NCI-H460 (cell line): ENCODE measurements around the gene LKAAEAR1. TPM values are rescaled to one million over a fixed set of nuclear protein-coding genes. Genes with fewer than 3 reads are reported as not detected.

Experiments
- DNase-seq: peaks from one replicate; pipeline ENCODE4 v3.0.0-alpha.2; 2016; ENCODE audit warnings: low read depth; ENCODE audit errors: extremely low read depth
- total RNA-seq: library from RNA; depleted of rRNA; stranded (reverse); fragments of >200 nt; shearing (Covaris generic); gene quantifications from 2 replicates; pipeline ENCODE4 v1.2.3, GENCODE V29; 2014

LKAAEAR1 gene
- total RNA-seq, 1 experiment from 2014 or later = not detected

GRCh38 chr20:64080813-64081623, 3.2 kb downstream of the LKAAEAR1 start:
- no peak for DNase-seq

DNA sequence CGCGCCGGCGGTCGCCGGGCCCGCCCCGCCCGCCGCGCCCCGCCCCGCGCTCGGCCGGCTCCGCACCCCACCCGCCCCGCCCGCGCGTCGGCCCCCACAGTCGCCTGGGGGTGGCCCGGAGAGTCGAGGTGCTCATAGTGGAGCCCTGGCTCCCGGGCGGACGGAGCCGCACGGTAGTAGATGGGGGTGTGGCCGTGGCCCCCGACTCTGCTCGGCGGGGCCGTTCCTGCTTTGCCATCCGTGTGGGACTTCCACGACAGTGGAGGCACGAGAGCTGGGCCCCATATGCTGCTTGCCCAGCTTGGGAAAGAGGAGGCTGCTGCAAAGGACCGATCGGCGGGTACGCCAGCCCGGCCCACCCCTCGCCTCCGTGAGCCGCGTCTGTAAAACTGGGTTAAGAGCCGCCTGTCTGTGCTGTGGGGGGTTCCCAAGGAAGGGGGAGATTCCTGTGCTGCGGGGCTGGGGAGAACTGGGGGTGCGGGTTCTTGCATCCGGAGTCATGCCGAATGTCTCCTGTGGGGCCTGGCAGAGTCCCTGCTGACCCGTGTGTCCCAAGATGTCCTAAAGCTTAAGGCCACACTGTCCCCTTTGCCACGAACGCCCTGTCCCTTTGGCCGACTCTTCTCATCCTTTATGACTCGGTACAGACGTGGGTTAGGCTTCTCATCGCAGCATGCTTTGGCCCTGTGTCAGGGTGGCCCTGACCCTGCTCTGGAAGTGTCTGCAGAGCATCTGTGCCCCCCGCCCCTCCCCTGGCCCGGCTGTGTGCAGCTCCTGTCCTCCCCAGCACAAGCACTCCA, 4.0 kb downstream of the LKAAEAR1 start, which contains the start of gene OPRL1:
OPRL1 (plus strand) TSS at position 70 of the 800 bp plus-strand sequence. CDS start 12,639 bp downstream, outside the sequence.
- no peak for DNase-seq

- DNase-seq = peak; percentile 69
Observed at GRCh38 chr20:64079273-64080012, 4.8 kb downstream of the LKAAEAR1 start, which contains the start of gene RGS19. RGS19 (minus strand) TSS chr20:64079518; CDS start chr20:64076886, 2,632 bp downstream.

GRCh38 chr20:64078934-64079272, 5.3 kb downstream of the LKAAEAR1 start:
- DNase-seq = no peak

DNA sequence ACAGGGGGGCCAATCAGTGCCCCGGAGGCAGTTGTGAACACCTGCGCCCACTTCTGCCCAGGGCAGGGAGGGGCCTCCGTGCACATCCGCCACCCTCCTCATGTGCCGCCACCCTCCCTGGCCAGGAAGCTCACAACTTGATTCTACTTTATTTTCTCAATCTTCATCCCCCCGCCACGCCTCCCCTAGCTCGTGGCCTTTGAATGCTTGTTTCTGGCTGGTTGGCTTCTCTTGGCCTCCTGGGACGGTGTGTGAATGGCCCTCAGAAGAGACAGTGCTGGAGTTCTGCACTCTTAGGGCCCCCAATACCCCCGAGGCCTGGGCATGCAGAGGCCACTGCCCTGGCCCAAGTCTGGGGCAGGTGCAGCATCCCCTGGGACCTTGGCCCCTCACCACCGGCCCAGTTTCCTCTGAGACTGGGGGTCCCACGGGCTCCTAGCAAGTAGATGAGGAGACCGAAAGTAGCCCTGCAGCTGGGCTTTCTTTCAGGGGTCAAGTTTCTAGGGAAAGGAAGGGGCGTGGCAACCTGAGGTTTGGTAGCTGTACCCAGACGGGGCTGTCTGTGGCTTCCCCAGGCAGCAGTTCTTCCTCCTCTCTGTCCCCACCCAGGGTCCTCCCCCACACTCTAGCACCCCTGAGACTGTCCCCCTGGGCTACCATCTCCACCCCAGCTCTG, 6.2 kb downstream of the LKAAEAR1 start:
- DNase-seq = no peak

DNA sequence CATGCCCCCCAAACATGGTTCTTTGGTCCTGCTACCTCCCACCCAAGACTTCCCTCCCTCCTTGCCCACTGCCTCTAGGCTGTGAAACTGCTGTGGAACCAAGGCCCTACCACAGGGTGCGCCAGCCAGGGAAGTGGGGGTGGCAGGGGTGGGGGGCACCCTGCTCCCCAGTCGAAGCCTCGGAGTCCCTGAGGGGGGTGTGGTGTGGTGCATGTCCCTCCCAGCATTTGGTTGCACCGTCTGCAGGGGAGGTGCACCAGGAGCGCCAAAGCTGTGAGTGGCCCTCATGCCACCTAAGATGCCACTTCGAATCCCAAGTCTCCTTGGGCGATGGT, 6.7 kb downstream of the LKAAEAR1 start:
- DNase-seq = no peak

DNA sequence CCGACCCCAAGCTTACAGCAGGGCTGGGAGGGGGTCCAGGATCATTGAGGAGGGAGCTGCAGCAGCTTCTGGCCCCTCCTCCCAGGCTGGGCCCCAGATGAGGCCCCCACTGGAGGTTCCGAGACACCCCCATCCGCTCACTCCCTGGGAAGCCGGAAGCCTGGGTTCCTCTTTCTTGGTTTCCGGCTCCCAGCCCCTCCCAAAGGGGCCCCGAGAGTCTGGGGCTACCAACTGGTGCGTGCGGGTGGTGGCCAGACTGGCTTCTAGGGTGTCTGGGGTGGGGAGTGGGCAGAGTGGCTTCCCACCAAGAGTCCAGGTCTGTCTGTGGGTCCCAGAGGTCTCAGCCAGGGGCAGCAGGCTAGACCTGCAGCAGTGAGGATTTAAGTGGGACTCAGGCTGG, 7.1 kb downstream of the LKAAEAR1 start:
- DNase-seq = no peak

GRCh38 chr20:64076061-64076997, 7.9 kb downstream of the LKAAEAR1 start:
- no peak for DNase-seq

DNA sequence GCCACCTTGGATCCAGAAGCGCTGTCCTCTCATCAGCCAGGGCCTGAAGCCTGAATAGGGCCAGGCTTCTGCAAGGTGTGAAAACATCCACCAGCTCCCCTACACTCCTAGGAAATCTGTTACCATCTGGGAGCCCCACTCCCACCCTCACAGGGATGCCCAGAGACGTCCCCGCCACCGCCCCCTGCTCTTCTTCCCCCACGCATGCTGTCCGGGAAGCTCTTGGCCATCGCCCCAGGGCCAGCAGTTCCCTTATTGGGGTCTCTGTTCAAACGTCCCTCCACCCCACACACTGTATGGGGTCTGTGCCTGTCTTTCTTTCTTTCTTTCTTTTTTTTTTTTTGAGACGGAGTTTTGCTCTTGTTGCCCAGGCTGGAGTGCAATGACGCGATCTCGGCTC, 8.6 kb downstream of the LKAAEAR1 start:
- DNase-seq = no peak

- no peak for DNase-seq
Observed at GRCh38 chr20:64074963-64075362, 9.2 kb downstream of the LKAAEAR1 start.

DNA sequence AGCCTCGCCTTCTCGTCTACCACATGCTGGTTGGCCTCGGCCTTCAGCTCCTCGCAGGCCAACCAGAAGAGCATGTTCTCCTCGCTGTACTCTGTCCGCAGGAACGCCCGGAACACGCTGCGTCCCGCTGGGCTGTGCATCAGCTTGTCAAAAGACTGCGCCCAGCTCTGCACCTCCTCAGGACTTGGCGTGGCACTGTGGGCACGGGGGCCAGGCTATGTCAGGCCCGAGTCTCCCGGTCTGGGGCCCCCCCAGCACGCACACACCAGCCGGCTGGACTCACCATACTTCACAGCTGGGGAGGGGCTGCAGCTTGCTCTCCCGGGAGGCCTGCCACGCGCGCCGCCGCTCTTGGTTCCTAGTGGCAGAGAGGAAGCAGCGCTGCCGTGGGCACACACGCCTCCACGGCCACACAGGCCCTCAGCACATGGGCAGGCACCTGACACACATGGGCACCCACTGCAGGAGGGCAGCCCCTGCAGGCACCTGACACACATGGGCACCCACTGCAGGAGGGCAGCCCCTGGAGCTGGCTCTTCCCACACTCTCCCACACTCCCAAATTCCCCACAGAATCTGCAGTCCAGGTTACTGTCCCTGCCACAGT, 9.9 kb downstream of the LKAAEAR1 start:
- DNase-seq = no peak

GRCh38 chr20:64073476-64074183, 10.6 kb downstream of the LKAAEAR1 start:
- no peak for DNase-seq

DNA sequence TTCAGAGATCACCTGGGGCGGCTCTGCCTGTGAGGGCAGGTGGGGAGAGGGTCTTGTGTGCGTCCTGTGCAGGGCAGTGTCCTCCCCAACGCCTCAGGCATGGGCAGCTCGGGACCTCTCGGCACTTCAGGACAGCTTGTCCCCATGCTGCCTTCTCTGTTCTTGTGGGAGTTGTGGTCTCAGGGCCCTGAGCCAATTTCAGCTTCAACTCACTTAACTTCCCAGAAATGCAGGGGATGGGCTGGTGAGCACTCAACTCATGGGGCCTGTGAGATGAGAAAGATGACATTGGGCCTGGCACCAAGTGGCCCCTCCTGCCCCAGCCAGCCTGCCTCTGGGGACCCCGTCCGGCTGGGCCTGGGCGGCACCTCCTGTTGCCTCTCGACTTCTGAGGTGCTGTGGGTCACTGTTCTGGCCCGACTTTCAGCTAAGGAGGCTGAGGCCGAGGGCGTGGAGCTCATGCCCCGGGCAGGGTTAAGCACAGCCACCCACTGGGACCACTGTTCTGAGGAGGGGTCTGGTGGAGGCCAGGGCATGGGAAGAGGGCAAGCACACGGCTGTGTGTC, 11.6 kb downstream of the LKAAEAR1 start:
- DNase-seq = no peak

DNA sequence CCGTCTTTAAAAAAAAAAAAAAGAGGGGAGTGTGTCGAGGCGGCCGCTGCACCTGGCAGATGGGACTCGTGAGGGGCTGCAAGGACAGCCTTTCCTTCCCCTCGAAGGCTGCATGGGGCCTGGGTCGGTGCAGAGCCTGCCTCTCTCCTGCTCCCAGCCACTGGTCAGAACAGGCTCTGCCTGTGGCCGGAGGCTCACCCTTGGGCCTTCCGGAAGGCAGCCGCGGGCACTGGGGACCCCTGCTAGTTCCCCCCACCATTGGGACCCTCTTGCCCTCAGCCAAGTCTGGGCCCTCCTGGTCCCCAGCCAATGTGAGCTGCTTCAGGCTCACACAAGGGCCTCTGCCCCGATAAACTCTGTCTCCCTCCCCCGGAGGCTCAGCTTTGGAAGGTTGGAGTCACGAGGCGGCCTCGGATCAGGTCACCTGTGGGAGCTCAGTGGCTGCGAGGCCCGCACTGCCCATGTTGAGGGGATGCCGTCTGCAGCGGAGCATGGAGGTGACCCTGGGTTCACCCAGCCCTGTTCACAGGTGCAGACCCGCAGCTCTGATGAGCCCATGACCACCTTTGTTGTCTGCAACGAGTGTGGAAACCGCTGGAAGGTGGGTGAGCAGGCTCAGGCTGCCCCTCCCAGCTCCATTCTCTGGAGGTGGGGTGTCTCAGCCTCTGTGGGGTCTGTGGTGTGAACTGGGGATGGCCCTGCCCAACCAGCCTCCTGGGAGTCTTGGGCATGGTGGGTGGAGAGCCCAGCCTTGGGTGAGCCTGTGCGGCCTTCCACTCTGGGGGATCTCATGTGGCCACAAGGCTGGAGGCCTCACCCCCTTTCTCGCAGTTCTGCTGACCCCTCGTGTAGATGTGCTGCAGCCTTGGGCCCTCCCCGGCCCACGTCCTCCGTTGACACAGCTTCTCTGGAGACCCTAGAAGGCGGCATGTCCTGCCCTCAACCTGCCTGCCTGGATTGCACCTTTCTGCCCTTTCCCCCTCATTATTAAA, 12.6 kb downstream of the LKAAEAR1 start:
- DNase-seq = no peak

DNA sequence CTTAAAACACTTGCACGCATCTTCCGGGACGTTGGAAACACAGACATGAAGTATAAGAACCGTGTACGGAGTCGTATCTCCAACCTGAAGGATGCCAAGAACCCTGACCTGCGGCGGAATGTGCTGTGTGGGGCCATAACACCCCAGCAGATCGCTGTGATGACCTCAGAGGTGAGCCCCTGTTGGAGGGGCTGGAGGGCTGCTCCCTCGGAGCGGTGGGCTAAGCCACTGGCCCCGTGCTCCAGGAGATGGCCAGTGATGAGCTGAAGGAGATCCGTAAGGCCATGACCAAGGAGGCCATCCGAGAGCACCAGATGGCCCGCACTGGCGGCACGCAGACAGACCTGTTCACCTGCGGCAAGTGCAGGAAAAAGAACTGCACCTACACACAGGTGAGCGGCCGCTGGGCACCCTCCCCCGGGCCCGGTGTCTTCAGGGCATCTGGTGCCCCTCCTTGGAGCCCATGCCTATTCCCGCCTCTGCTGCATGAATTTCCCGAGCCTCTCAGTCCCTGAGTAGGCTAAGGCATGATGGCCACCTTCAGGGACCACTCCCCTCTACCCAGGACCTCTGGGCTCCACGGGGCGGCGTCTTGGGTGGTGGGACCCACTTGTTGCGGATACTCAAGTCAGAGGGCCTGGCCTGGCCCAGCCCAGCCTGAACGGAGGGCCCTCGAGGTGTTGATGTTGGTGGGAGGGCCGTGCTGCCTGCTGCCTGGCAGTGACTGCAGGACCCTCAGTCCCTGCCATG, 13.8 kb downstream of the LKAAEAR1 start:
- no peak for DNase-seq

DNA sequence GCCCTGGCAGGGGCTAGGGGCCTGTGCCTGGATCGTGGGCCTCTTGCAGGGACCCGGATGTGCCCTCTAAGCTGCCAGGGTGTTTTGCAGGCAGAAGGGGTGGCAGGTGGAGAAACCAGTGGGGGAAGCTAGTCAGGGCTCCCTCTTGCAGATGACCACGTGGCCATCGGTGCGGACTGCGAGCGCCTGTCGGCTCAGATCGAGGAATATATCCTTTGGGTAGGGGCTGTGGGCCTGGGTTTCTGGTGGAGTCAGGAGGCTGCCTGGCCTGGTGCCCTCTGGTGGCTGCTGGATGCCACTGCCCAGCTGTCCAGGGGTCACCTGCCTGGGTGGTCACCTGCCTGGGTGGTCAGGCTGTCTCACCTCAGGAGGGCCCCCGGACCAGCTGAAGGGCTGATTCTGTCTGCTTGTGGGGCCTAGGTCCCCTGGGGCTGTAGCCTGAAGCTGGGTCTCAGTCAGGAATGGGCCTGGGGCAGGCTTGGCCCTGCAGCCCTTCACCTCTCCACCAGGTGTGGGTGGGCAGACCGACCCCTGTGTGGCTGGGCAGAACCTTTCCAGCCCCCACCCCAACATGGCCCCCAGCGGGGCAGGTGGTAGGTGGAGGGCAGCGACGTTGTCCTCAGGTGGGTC, 14.5 kb downstream of the LKAAEAR1 start:
- DNase-seq = no peak
